ENCODE measurements around the gene SLC7A5. TPM values are rescaled to one million over a fixed set of nuclear protein-coding genes. Genes with fewer than 3 reads are reported as not detected.
"Not testable (repeated sequence)": the region's sequence is repeated elsewhere in the genome, so short reads cannot be mapped to it uniquely, and the experiment has no call there.

The SLC7A5 gene
- total RNA-seq, 1 donor from 2014 or later = 249 TPM

DNA sequence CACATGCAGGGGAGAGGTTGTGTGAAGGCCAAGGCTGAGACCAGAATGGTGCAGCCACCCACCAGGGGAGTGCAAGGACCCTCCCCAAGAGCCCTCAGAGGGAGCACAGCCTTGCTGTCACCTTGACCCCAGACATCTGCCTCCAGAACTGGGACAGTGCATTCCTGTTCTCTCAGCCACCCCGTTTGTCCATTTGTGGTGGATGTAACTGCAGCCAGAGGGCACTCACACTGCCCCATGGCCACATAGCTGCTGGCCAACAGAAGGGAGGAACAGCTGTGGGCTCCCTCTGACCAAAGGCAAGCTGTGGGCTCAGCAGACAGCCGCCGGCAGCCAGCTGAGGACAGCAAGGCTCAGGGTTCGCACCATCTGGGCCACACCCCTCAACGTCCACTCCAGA, 53.7 kb downstream of the SLC7A5 start:
- no peaks in the 10 kb centered on the region for H3K4me1 Mint-ChIP-seq (ENCODE audit: low read depth)

DNA sequence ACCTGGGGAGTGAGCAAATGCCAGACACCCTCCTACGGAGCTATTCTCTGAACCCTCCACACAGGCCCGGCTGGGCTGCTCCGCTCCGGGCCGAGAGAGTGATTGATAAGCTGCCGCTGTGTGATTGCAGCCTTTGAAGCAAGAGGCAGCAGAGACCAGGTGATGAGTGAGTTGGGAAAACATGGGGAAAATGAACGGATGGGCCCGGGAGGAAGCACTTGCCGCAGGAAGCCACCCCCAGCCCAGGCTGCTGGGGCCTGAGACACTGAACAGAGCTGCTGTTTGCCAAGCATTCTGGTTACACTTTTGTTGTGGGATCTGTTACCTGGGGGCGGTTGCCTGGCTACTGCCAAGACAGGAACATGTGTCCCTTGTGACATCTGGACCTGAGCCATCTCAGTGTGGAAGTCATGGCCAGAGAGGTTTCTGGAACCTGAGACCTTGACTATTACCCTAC, 57.1 kb downstream of the SLC7A5 start:
- Mint-ChIP-seq H3K27me3 (ENCODE audit: low read depth) (no peaks in the 10 kb centered on the region), H3K9me3 (ENCODE audit: low read depth) (no peaks in the 10 kb centered on the region), H3K36me3 (ENCODE audit: low read depth) (no peaks in the 10 kb centered on the region), H3K4me1 (ENCODE audit: low read depth) (peaks cover 8% of the 10 kb centered on the region), H3K4me3 (ENCODE audit: unreplicated experiment) (no peak overlapping the region), H3K27ac (ENCODE audit: unreplicated experiment) (no peak overlapping the region)
- TF ChIP-seq, protein P1, sequence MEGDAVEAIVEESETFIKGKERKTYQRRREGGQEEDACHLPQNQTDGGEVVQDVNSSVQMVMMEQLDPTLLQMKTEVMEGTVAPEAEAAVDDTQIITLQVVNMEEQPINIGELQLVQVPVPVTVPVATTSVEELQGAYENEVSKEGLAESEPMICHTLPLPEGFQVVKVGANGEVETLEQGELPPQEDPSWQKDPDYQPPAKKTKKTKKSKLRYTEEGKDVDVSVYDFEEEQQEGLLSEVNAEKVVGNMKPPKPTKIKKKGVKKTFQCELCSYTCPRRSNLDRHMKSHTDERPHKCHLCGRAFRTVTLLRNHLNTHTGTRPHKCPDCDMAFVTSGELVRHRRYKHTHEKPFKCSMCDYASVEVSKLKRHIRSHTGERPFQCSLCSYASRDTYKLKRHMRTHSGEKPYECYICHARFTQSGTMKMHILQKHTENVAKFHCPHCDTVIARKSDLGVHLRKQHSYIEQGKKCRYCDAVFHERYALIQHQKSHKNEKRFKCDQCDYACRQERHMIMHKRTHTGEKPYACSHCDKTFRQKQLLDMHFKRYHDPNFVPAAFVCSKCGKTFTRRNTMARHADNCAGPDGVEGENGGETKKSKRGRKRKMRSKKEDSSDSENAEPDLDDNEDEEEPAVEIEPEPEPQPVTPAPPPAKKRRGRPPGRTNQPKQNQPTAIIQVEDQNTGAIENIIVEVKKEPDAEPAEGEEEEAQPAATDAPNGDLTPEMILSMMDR (IDR thresholded peaks at IDR 0.05) = no peak
- no peak for DNase-seq (ENCODE audit: low spot score)

More for the DNA sequence above, 53.7 kb downstream of the SLC7A5 start:
- peaks cover 6% of the 10 kb centered on the region for H3K9me3 Mint-ChIP-seq (ENCODE audit: low read depth)
- no peaks in the 10 kb centered on the region for H3K27me3 Mint-ChIP-seq (ENCODE audit: low read depth)
- TF ChIP-seq, protein P1 (IDR thresholded peaks at IDR 0.05) = peak; percentile 19
- no peaks in the 10 kb centered on the region for H3K36me3 Mint-ChIP-seq (ENCODE audit: low read depth)
- no peak overlapping the region for H3K4me3 Mint-ChIP-seq (ENCODE audit: unreplicated experiment)
- H3K27ac Mint-ChIP-seq (ENCODE audit: unreplicated experiment) = no peak overlapping the region
- no peak for DNase-seq (ENCODE audit: low spot score)

DNA sequence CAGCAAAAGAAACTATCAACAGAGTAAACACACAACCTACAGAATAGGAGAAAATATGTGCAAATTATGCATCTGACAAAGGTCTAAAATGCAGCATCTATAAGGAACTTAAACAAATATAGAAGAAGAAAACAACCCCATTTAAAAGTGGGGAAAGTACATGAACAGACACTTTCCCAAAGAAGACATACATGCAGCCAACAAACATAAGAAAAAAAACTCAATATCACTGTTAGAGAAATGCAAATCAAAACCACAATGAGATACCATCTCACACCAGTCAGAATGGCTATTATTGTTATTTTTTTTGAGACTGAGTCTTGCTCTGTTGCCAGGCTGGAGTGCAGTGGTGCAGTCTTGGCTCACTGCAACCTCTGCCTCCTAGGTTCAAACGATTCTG, 57.9 kb downstream of the SLC7A5 start:
- H3K9me3 Mint-ChIP-seq (ENCODE audit: low read depth); H3K27me3 Mint-ChIP-seq (ENCODE audit: low read depth); H3K27ac Mint-ChIP-seq (ENCODE audit: unreplicated experiment); H3K4me3 Mint-ChIP-seq (ENCODE audit: unreplicated experiment); DNase-seq (ENCODE audit: low spot score); H3K36me3 Mint-ChIP-seq (ENCODE audit: low read depth): not testable (repeated sequence)
- H3K4me1 Mint-ChIP-seq (ENCODE audit: low read depth) = peaks cover 16% of the 10 kb centered on the region

DNA sequence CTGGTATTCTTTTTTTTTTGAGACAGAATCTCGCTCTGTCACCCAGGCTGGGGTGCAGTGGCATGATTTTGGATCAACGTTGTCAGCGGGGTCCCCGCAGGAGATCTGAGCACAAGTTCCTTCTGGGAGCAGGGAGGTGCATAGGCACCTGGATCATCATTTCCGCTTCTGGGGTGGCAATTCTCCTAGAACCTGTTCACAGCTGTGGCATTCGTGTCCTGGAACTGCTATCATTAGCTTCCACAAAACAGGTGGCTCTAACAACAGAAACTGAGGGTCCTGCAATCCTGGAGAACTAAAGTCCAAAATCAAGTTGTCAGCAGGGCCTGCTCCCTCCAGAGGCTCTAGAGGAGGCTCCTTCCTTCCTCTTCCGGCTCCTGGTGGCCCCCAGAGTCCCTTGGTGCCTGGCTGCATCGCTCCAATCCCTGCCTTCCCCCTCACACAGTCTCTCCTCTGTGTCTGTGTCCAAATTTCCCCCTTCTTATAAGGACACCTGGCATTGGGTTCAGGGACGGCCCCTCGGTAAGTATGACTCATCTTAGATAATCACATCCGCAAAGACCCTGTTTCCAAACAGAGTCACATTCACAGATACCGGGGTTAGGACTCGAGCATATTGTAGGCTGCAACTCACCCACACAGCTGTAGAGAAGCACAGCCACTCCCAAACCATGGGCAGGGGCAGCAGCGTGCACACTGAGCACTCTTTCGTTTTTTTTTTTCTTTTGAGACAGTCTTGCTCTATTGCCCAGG, 60.0 kb downstream of the SLC7A5 start:
- Mint-ChIP-seq H3K9me3 (ENCODE audit: low read depth) (no peaks in the 10 kb centered on the region), H3K36me3 (ENCODE audit: low read depth) (no peaks in the 10 kb centered on the region), H3K4me3 (ENCODE audit: unreplicated experiment) (no peak overlapping the region), H3K4me1 (ENCODE audit: low read depth) (peaks cover 24% of the 10 kb centered on the region), H3K27me3 (ENCODE audit: low read depth) (no peaks in the 10 kb centered on the region), H3K27ac (ENCODE audit: unreplicated experiment) (no peak overlapping the region)
- TF ChIP-seq, protein P1 (IDR thresholded peaks at IDR 0.05) = no peak
- DNase-seq (ENCODE audit: low spot score) = no peak

DNA sequence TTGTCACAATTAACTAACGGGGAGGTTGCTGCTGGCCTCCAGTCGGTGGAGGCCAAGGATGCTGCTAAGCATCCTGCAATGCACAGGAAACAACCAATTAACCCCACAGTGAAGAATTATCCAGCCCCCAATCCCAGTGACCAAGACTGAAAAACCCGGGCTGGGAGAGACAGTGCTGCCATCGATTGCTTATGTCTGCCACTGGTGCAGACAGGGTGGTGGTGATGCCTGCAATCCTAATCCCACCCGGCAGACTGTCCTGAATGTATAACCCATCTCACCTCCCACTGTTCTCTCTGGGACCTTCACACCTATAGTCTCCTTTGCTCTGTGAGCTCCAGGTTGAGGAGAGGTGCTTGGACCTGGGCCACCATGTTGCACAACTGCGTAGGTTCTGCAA, 61.2 kb downstream of the SLC7A5 start:
- TF ChIP-seq, protein P1 (IDR thresholded peaks at IDR 0.05) = no peak
- Mint-ChIP-seq H3K36me3 (ENCODE audit: low read depth) (no peaks in the 10 kb centered on the region), H3K27ac (ENCODE audit: unreplicated experiment) (peak overlapping the region; percentile 99), H3K4me1 (ENCODE audit: low read depth) (peaks cover 24% of the 10 kb centered on the region), H3K27me3 (ENCODE audit: low read depth) (no peaks in the 10 kb centered on the region), H3K9me3 (ENCODE audit: low read depth) (no peaks in the 10 kb centered on the region), H3K4me3 (ENCODE audit: unreplicated experiment) (no peak overlapping the region)
- DNase-seq (ENCODE audit: low spot score) = no peak
